GM23338 (cell line): ENCODE measurements around the gene SEMA6D. TPM values are rescaled to one million over a fixed set of nuclear protein-coding genes. Genes with fewer than 3 reads are reported as not detected.

Experiments used
- ATAC-seq: fragments of 200-7000 bp; cut with Tn5 transposase; 3 replicates; pipeline ENCODE4 v1.9.1; 2020
- DNase-seq: peaks from one replicate; pipeline ENCODE4 v3.0.0-alpha.2; 2015; ENCODE audit warnings: low spot score
- H2AFZ ChIP-seq: fragments of 200-600 bp; sonication (generic); 2 replicates; pipeline ENCODE4 v1.8.0; 2016; ENCODE audit warnings: antibody characterized with exemption, mild to moderate bottlenecking, moderate library complexity
- H3F3A ChIP-seq: fragments of 200-600 bp; sonication (generic); replicated peaks from 2 replicates; pipeline ENCODE4 v1.8.0; 2017; ENCODE audit warnings: antibody characterized with exemption, mixed run types, low read depth
- H3K27ac ChIP-seq: fragments of 200-600 bp; sonication (generic); 2 replicates; pipeline ENCODE4 v1.6.1; 2016; ENCODE audit warnings: low read depth
- H3K27me3 ChIP-seq: fragments of 200-600 bp; sonication (generic); 2 replicates; pipeline ENCODE4 v1.8.0; 2016; ENCODE audit warnings: mild to moderate bottlenecking, mixed run types, moderate library complexity; ENCODE audit not compliant: insufficient read depth
- H3K36me3 ChIP-seq: fragments of 200-600 bp; sonication (generic); 2 replicates; pipeline ENCODE4 v1.8.0; 2016; ENCODE audit warnings: mild to moderate bottlenecking; ENCODE audit not compliant: insufficient read depth
- H3K4me1 ChIP-seq: fragments of 200-600 bp; sonication (generic); 2 replicates; pipeline ENCODE4 v1.8.0; 2016; ENCODE audit warnings: mild to moderate bottlenecking, moderate library complexity; ENCODE audit not compliant: insufficient read depth
- H3K4me2 ChIP-seq: fragments of 200-600 bp; sonication (generic); 2 replicates; pipeline ENCODE4 v1.7.1; 2017; ENCODE audit warnings: mixed run types
- H3K4me3 ChIP-seq: fragments of 200-600 bp; sonication (generic); 2 replicates; pipeline ENCODE4 v1.6.1; 2016; ENCODE audit warnings: mixed run types
- H3K79me2 ChIP-seq: fragments of 200-600 bp; sonication (generic); replicated peaks from 2 replicates; pipeline ENCODE4 v1.8.0; 2017; ENCODE audit warnings: mild to moderate bottlenecking; ENCODE audit not compliant: insufficient read depth
- H3K9me2 ChIP-seq: fragments of 200-600 bp; sonication (generic); 2 replicates; pipeline ENCODE4 v1.8.0; 2017; ENCODE audit not compliant: insufficient read depth
- H4K20me1 ChIP-seq: fragments of 200-600 bp; sonication (generic); replicated peaks from 2 replicates; pipeline ENCODE4 v1.8.0; 2017; ENCODE audit warnings: mild to moderate bottlenecking; ENCODE audit not compliant: insufficient read depth
- H3K27ac Mint-ChIP-seq: 2 replicates; pipeline ENCODE4 v1.8.0; 2020; ENCODE audit warnings: inconsistent platforms, mild to moderate bottlenecking, moderate library complexity, mixed read lengths
- H3K27me3 Mint-ChIP-seq: 3 replicates; pipeline ENCODE4 v1.8.0; 2022; ENCODE audit warnings: low read depth, mild to moderate bottlenecking, moderate library complexity, mixed read lengths, inconsistent platforms; ENCODE audit not compliant: insufficient read depth, poor library complexity
- H3K36me3 Mint-ChIP-seq: 3 replicates; pipeline ENCODE4 v1.8.0; 2021; ENCODE audit warnings: low read depth, mild to moderate bottlenecking, inconsistent platforms, moderate library complexity, mixed read lengths
- H3K4me1 Mint-ChIP-seq: 3 replicates; pipeline ENCODE4 v1.8.0; 2020; ENCODE audit warnings: mild to moderate bottlenecking, inconsistent platforms, mixed read lengths
- H3K4me3 Mint-ChIP-seq: 3 replicates; pipeline ENCODE4 v1.8.0; 2021; ENCODE audit warnings: moderate library complexity, mild to moderate bottlenecking, inconsistent platforms, mixed read lengths
- H3K9me3 Mint-ChIP-seq: 3 replicates; pipeline ENCODE4 v1.8.0; 2020; ENCODE audit warnings: moderate library complexity, mild to moderate bottlenecking, inconsistent platforms, mixed read lengths
- CREB1 ChIP-seq: fragments of 250-450 bp; sonication (Bioruptor Pico); IDR thresholded peaks from 2 replicates; pipeline ENCODE4 v1.5.0; 2020; ENCODE audit warnings: low read depth, mild to moderate bottlenecking, moderate library complexity
- EZH2 ChIP-seq: fragments of 200-600 bp; sonication (generic); IDR thresholded peaks from one replicate; pipeline ENCODE4 v1.8.0; 2017; ENCODE audit warnings: antibody characterized with exemption, mild to moderate bottlenecking, low read depth; ENCODE audit not compliant: unreplicated experiment
- EZH2phosphoT487 ChIP-seq: fragments of 200-600 bp; sonication (generic); IDR thresholded peaks from one replicate; pipeline ENCODE4 v1.8.1; 2018; ENCODE audit warnings: antibody characterized with exemption; ENCODE audit not compliant: unreplicated experiment
- JUNB ChIP-seq: IDR thresholded peaks from one replicate; pipeline ENCODE4 v1.6.1; 2016; ENCODE audit warnings: antibody characterized with exemption; ENCODE audit not compliant: unreplicated experiment
- NANOG ChIP-seq: IDR thresholded peaks from 2 replicates; pipeline ENCODE4 v1.6.1; 2016; ENCODE audit warnings: antibody characterized with exemption, borderline replicate concordance
- POLR2AphosphoS5 ChIP-seq: IDR thresholded peaks from 2 replicates; pipeline ENCODE4 v1.6.1; 2016; ENCODE audit warnings: antibody characterized with exemption, low read depth
- STAT1 ChIP-seq: IDR thresholded peaks from one replicate; pipeline ENCODE4 v1.6.1; 2016; ENCODE audit warnings: antibody characterized with exemption; ENCODE audit not compliant: unreplicated experiment
- ZNF114 ChIP-seq: fragments of 250-450 bp; sonication (Bioruptor Pico); IDR thresholded peaks from 2 replicates; pipeline ENCODE4 v1.5.0; 2020; ENCODE audit warnings: mild to moderate bottlenecking, moderate library complexity
- ZNF331 ChIP-seq: fragments of 250-450 bp; sonication (Bioruptor Pico); IDR thresholded peaks from 2 replicates; pipeline ENCODE4 v1.5.0; 2020; ENCODE audit warnings: low read depth, mild to moderate bottlenecking, moderate library complexity
- polyA plus RNA-seq: library from polyadenylated mRNA; unstranded; fragments of >200 nt; fragmentation: Nextera tagmentation; extraction: Ambion mirVana; gene quantifications from 2 replicates; pipeline ENCODE4 v1.2.1, GENCODE V29; 2016
- total RNA-seq: library from RNA; depleted of rRNA; stranded (reverse); fragments of >200 nt; shearing (Covaris generic); gene quantifications from 2 replicates; pipeline ENCODE4 v1.2.3, GENCODE V29; 2014
- TF ChIP-seq, protein P1 (sequence below): IDR thresholded peaks from 2 replicates; pipeline ENCODE4 v1.6.1; 2016; ENCODE audit warnings: antibody characterized with exemption
- TF ChIP-seq, protein P2 (sequence below), 2 experiments: fragments of 200-600 bp in 1 of 2; sonication (generic) in 1 of 2; conservative IDR thresholded peaks; 2 replicates each; pipeline versions ENCODE4 v1.5.1 to v1.6.1; 2016 to 2017; ENCODE audit warnings: antibody characterized with exemption in 2 of 2, low read depth in 2 of 2, mild to moderate bottlenecking in 2 of 2, moderate library complexity in 1 of 2
- TF ChIP-seq, protein P3 (sequence below): fragments of 250-450 bp; sonication (Bioruptor Pico); IDR thresholded peaks from 2 replicates; pipeline ENCODE4 v1.5.0; 2020; ENCODE audit warnings: mild to moderate bottlenecking, moderate library complexity
- TF ChIP-seq, protein P4 (sequence below): IDR thresholded peaks from one replicate; pipeline ENCODE4 v1.6.1; 2018; ENCODE audit warnings: antibody characterized with exemption; ENCODE audit not compliant: unreplicated experiment

The SEMA6D gene
- total and polyA plus RNA-seq, 2 experiments from 2014 or later: 0.37 to 0.97 TPM

DNA sequence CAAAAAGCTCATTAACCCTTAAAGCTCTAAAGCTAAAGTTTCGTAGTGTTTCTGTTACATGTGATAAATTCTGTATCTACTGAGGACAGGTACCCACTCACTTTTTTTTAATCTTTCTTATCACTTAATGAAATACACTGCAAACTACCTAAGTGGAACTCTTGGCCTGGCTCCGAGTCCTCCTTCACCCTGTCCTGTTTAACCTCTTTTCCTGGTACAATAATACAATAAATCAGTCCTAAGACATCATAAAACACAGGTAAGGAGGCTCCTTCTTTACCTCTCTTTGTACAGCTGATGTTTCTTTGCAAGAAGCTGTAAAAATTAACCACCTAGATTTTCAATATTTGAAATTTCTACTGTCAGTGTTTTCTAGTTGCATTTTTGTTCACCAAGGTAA lies 15.8 kb downstream of the SEMA6D start:
- peaks cover 1% of the 10 kb centered on the region; the same call in 2 of the 3 replicates for H3K9me3 Mint-ChIP-seq
- Histone ChIP-seq H3K4me1 (peaks cover 17% of the 10 kb centered on the region), H3K4me3 (no peak overlapping the region), H4K20me1 (no peaks in the 10 kb centered on the region), H3K36me3 (no peaks in the 10 kb centered on the region), H3K4me2 (no peak overlapping the region), H3F3A (no peaks in the 10 kb centered on the region), H3K27ac (no peak overlapping the region), H3K9me2 (no peaks in the 10 kb centered on the region), H3K27me3 (no peaks in the 10 kb centered on the region), H2AFZ (no peak overlapping the region), H3K79me2 (no peaks in the 10 kb centered on the region)
- peaks cover 5% of the 10 kb centered on the region for H3K27me3 Mint-ChIP-seq
- TF ChIP-seq STAT1 (no peak), EZH2phosphoT487 (no peak), ZNF114 (no peak), NANOG (no peak), ZNF331 (CRISPR knock-in tag) (no peak), JUNB (no peak), EZH2 (no peak), POLR2AphosphoS5 (no peak), CREB1 (no peak)
- TF ChIP-seq, protein P1, sequence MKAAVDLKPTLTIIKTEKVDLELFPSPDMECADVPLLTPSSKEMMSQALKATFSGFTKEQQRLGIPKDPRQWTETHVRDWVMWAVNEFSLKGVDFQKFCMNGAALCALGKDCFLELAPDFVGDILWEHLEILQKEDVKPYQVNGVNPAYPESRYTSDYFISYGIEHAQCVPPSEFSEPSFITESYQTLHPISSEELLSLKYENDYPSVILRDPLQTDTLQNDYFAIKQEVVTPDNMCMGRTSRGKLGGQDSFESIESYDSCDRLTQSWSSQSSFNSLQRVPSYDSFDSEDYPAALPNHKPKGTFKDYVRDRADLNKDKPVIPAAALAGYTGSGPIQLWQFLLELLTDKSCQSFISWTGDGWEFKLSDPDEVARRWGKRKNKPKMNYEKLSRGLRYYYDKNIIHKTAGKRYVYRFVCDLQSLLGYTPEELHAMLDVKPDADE: no peak
- TF ChIP-seq, protein P2, sequence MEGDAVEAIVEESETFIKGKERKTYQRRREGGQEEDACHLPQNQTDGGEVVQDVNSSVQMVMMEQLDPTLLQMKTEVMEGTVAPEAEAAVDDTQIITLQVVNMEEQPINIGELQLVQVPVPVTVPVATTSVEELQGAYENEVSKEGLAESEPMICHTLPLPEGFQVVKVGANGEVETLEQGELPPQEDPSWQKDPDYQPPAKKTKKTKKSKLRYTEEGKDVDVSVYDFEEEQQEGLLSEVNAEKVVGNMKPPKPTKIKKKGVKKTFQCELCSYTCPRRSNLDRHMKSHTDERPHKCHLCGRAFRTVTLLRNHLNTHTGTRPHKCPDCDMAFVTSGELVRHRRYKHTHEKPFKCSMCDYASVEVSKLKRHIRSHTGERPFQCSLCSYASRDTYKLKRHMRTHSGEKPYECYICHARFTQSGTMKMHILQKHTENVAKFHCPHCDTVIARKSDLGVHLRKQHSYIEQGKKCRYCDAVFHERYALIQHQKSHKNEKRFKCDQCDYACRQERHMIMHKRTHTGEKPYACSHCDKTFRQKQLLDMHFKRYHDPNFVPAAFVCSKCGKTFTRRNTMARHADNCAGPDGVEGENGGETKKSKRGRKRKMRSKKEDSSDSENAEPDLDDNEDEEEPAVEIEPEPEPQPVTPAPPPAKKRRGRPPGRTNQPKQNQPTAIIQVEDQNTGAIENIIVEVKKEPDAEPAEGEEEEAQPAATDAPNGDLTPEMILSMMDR (conservative IDR thresholded peaks at IDR 0.05; ENCODE audit: low read depth in 2 of 2): no peak
- TF ChIP-seq, protein P3, sequence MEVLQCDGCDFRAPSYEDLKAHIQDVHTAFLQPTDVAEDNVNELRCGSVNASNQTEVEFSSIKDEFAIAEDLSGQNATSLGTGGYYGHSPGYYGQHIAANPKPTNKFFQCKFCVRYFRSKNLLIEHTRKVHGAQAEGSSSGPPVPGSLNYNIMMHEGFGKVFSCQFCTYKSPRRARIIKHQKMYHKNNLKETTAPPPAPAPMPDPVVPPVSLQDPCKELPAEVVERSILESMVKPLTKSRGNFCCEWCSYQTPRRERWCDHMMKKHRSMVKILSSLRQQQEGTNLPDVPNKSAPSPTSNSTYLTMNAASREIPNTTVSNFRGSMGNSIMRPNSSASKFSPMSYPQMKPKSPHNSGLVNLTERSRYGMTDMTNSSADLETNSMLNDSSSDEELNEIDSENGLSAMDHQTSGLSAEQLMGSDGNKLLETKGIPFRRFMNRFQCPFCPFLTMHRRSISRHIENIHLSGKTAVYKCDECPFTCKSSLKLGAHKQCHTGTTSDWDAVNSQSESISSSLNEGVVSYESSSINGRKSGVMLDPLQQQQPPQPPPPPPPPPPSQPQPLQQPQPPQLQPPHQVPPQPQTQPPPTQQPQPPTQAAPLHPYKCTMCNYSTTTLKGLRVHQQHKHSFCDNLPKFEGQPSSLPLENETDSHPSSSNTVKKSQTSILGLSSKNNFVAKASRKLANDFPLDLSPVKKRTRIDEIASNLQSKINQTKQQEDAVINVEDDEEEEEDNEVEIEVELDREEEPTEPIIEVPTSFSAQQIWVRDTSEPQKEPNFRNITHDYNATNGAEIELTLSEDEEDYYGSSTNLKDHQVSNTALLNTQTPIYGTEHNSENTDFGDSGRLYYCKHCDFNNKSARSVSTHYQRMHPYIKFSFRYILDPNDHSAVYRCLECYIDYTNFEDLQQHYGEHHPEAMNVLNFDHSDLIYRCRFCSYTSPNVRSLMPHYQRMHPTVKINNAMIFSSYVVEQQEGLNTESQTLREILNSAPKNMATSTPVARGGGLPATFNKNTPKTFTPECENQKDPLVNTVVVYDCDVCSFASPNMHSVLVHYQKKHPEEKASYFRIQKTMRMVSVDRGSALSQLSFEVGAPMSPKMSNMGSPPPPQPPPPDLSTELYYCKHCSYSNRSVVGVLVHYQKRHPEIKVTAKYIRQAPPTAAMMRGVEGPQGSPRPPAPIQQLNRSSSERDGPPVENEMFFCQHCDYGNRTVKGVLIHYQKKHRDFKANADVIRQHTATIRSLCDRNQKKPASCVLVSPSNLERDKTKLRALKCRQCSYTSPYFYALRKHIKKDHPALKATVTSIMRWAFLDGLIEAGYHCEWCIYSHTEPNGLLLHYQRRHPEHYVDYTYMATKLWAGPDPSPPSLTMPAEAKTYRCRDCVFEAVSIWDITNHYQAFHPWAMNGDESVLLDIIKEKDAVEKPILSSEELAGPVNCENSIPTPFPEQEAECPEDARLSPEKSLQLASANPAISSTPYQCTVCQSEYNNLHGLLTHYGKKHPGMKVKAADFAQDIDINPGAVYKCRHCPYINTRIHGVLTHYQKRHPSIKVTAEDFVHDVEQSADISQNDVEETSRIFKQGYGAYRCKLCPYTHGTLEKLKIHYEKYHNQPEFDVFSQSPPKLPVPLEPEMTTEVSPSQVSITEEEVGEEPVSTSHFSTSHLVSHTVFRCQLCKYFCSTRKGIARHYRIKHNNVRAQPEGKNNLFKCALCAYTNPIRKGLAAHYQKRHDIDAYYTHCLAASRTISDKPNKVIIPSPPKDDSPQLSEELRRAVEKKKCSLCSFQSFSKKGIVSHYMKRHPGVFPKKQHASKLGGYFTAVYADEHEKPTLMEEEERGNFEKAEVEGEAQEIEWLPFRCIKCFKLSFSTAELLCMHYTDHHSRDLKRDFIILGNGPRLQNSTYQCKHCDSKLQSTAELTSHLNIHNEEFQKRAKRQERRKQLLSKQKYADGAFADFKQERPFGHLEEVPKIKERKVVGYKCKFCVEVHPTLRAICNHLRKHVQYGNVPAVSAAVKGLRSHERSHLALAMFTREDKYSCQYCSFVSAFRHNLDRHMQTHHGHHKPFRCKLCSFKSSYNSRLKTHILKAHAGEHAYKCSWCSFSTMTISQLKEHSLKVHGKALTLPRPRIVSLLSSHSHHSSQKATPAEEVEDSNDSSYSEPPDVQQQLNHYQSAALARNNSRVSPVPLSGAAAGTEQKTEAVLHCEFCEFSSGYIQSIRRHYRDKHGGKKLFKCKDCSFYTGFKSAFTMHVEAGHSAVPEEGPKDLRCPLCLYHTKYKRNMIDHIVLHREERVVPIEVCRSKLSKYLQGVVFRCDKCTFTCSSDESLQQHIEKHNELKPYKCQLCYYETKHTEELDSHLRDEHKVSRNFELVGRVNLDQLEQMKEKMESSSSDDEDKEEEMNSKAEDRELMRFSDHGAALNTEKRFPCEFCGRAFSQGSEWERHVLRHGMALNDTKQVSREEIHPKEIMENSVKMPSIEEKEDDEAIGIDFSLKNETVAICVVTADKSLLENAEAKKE (CRISPR knock-in tag): no peak
- TF ChIP-seq, protein P4, sequence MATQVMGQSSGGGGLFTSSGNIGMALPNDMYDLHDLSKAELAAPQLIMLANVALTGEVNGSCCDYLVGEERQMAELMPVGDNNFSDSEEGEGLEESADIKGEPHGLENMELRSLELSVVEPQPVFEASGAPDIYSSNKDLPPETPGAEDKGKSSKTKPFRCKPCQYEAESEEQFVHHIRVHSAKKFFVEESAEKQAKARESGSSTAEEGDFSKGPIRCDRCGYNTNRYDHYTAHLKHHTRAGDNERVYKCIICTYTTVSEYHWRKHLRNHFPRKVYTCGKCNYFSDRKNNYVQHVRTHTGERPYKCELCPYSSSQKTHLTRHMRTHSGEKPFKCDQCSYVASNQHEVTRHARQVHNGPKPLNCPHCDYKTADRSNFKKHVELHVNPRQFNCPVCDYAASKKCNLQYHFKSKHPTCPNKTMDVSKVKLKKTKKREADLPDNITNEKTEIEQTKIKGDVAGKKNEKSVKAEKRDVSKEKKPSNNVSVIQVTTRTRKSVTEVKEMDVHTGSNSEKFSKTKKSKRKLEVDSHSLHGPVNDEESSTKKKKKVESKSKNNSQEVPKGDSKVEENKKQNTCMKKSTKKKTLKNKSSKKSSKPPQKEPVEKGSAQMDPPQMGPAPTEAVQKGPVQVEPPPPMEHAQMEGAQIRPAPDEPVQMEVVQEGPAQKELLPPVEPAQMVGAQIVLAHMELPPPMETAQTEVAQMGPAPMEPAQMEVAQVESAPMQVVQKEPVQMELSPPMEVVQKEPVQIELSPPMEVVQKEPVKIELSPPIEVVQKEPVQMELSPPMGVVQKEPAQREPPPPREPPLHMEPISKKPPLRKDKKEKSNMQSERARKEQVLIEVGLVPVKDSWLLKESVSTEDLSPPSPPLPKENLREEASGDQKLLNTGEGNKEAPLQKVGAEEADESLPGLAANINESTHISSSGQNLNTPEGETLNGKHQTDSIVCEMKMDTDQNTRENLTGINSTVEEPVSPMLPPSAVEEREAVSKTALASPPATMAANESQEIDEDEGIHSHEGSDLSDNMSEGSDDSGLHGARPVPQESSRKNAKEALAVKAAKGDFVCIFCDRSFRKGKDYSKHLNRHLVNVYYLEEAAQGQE: no peak
- DNase-seq: no peak
- no peak overlapping the region for H3K27ac Mint-ChIP-seq
- H3K36me3 Mint-ChIP-seq: no peaks in the 10 kb centered on the region; the same call in 2 of the 3 replicates
- H3K4me1 Mint-ChIP-seq: peaks cover 16% of the 10 kb centered on the region
- no peak for ATAC-seq
- no peak overlapping the region for H3K4me3 Mint-ChIP-seq
